ENCODE data around the gene CEPT1.

- no peak for TF ChIP-seq EZH2phosphoT487 (IDR thresholded peaks at IDR 0.05; ENCODE audit: low read depth)
- TF ChIP-seq, protein P1, sequence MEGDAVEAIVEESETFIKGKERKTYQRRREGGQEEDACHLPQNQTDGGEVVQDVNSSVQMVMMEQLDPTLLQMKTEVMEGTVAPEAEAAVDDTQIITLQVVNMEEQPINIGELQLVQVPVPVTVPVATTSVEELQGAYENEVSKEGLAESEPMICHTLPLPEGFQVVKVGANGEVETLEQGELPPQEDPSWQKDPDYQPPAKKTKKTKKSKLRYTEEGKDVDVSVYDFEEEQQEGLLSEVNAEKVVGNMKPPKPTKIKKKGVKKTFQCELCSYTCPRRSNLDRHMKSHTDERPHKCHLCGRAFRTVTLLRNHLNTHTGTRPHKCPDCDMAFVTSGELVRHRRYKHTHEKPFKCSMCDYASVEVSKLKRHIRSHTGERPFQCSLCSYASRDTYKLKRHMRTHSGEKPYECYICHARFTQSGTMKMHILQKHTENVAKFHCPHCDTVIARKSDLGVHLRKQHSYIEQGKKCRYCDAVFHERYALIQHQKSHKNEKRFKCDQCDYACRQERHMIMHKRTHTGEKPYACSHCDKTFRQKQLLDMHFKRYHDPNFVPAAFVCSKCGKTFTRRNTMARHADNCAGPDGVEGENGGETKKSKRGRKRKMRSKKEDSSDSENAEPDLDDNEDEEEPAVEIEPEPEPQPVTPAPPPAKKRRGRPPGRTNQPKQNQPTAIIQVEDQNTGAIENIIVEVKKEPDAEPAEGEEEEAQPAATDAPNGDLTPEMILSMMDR (IDR thresholded peaks at IDR 0.05; ENCODE audit: low read depth, low read length), result no peak
Measured at GRCh38 chr1:111211921-111212320, 71.9 kb downstream of the CEPT1 start.
